ENCODE results near the gene BSND.

DNA sequence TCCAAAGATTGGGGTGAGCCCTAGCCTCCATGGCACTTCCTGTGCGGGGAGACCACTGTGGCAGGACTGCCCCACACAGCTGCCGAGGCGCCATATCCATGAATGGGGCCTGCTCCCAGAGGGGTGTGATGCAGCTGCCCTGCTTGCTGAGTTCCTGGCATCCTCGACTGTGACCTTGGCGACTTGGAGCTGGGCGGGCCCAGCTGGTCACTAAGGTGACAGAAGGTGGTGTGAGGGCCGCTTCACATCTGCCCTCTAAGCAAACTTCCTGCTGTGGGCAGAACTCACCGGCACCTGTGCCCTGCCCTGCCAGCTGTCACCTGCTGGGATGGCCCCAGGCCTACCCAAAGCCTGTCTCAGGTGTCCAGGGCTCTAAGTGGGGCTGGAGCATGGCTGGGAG lies 9.3 kb upstream of the BSND start:
- TF ChIP-seq, protein P1, sequence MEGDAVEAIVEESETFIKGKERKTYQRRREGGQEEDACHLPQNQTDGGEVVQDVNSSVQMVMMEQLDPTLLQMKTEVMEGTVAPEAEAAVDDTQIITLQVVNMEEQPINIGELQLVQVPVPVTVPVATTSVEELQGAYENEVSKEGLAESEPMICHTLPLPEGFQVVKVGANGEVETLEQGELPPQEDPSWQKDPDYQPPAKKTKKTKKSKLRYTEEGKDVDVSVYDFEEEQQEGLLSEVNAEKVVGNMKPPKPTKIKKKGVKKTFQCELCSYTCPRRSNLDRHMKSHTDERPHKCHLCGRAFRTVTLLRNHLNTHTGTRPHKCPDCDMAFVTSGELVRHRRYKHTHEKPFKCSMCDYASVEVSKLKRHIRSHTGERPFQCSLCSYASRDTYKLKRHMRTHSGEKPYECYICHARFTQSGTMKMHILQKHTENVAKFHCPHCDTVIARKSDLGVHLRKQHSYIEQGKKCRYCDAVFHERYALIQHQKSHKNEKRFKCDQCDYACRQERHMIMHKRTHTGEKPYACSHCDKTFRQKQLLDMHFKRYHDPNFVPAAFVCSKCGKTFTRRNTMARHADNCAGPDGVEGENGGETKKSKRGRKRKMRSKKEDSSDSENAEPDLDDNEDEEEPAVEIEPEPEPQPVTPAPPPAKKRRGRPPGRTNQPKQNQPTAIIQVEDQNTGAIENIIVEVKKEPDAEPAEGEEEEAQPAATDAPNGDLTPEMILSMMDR (conservative IDR thresholded peaks at IDR 0.05; ENCODE audit: low read depth, low read length) = no peak
- TF ChIP-seq EZH2 (IDR thresholded peaks at IDR 0.05; ENCODE audit: borderline replicate concordance, low read depth, low read length, poor library complexity, severe bottlenecking) = no peak
